Measurements from ENCODE around the gene MYCN.
"Not testable (repeated sequence)": the region's sequence is repeated elsewhere in the genome, so short reads cannot be mapped to it uniquely, and the experiment has no call there.

MYCN gene

DNA sequence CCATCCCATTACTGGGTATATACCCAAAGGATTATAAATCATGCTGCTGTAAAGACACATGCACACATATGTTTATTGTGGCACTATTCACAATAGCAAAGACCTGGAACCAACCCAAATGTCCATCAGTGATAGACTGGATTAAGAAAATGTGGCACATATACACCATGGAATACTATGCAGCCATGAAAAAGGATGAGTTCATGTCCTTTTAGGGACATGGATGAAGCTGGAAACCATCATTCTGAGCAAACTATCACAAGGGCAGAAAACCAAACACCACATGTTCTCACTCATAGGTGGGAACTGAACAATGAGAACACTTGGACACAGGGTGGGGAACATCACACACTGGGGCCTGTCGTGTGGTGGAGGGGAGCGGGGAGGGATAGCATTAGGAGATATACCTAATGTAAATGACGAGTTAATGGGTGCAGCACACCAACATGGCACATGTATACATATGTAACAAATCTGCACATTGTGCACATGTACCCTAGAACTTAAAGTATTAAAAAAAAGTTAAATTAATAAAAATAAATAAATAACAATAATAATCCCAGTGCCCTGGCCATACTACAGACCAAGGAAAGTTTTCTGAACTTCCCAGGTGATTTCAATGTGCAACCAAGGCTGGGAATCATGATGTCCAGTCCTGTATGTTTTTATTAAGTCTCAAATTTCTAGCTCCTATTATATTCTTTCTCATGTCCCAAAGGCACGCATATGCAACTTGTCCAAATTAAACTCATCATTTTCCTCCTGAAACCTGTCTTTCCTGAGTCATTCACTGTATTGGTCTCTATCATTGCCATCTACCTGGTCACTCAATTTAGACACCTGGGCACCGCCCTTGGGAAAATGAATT is 23.0 kb downstream of the MYCN start:
- H3K14ac ChIP-seq (ENCODE audit: low read length in 2 of 2); H3K27ac ChIP-seq (ENCODE audit: low read length, poor library complexity, severe bottlenecking); H3K23ac ChIP-seq (ENCODE audit: low read length in 2 of 2); H4K8ac ChIP-seq (ENCODE audit: low read length); H3K9me3 ChIP-seq (ENCODE audit: control insufficient read depth, low read length); H2BK15ac ChIP-seq (ENCODE audit: low read depth, poor library complexity, severe bottlenecking); H2BK120ac ChIP-seq (ENCODE audit: low read depth, low read length); H2BK5ac ChIP-seq (ENCODE audit: low read depth, low read length, poor library complexity, severe bottlenecking); H3K4me2 ChIP-seq (ENCODE audit: low read length, poor library complexity, severe bottlenecking); H3K79me1 ChIP-seq (replicated peaks; ENCODE audit: low read length, poor library complexity, severe bottlenecking); H3K4me3 ChIP-seq (ENCODE audit: insufficient read depth in 1 of 2, low read depth in 1 of 2, low read length in 2 of 2); H3K4me1 ChIP-seq (ENCODE audit: control insufficient read depth, insufficient read depth, low read depth, low read length); H2BK12ac ChIP-seq (ENCODE audit: low read length in 2 of 2); H3K27me3 ChIP-seq (ENCODE audit: control insufficient read depth in 1 of 2, insufficient read depth in 1 of 2, low read length in 2 of 2); H4K91ac ChIP-seq (ENCODE audit: low read length); DNase-seq; H3K18ac ChIP-seq (ENCODE audit: low read depth in 1 of 2, low read length in 2 of 2); H2AK5ac ChIP-seq (ENCODE audit: low read length, severe bottlenecking); H3K9ac ChIP-seq (ENCODE audit: low read length); H3K4ac ChIP-seq (ENCODE audit: low read depth in 1 of 2, low read length in 2 of 2); H2AFZ ChIP-seq (ENCODE audit: low read depth, low read length); H3K36me3 ChIP-seq (ENCODE audit: control insufficient read depth in 1 of 2, insufficient read depth in 2 of 2, low read depth in 1 of 2, low read length in 2 of 2): not testable (repeated sequence)
- WGBS, result 95% methylated on average over 2 of the region's 5 CpGs

DNA sequence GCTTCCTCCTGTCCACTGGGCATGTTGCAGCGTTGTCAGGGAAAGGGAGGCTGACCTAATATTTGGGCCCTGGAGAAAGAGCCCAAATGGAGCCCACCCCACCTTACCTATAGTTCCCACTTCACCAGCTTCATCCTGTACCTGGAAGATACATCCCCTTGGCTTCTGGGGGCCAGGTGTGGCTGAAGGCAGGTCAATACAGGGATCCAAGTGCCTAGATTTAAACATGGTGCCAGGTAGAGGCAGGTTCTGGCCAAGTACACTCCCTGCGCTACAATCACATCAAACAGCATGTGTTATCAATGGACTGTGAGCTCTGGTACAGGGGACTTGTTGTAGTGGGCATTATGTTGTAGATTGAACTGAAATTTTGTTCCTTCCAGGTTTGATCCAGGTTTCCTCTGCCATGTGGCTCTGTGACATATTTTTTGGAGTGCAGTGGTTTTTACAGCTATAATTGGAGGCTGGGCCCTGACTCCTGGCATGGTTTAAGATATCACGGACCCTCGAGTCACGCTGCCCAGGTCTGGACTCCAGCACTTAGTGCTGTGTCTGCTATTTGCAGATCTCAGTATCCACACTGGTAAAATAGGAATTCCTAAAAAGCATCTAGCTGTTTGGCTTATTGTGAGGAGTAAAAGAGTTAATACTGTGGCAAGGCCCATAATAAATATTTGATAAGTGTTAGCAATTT is 23.8 kb downstream of the MYCN start:
- no peak overlapping the region for H3K4me2 ChIP-seq (ENCODE audit: low read length, poor library complexity, severe bottlenecking)
- H2BK5ac ChIP-seq (ENCODE audit: low read depth, low read length, poor library complexity, severe bottlenecking), result no peak overlapping the region
- H3K9me3 ChIP-seq (ENCODE audit: control insufficient read depth, low read length), result no peaks in the 10 kb centered on the region
- H3K23ac ChIP-seq (ENCODE audit: low read length in 2 of 2), result no peak overlapping the region
- no peaks in the 10 kb centered on the region for H3K27me3 ChIP-seq (ENCODE audit: control insufficient read depth in 1 of 2, insufficient read depth in 1 of 2, low read length in 2 of 2)
- no peak overlapping the region for H2AK5ac ChIP-seq (ENCODE audit: low read length, severe bottlenecking)
- no peak overlapping the region for H2BK12ac ChIP-seq (ENCODE audit: low read length in 2 of 2)
- no peak overlapping the region for H3K27ac ChIP-seq (ENCODE audit: low read length, poor library complexity, severe bottlenecking)
- H2BK120ac ChIP-seq (ENCODE audit: low read depth, low read length), result no peak overlapping the region
- no peaks in the 10 kb centered on the region for H3K79me1 ChIP-seq (replicated peaks; ENCODE audit: low read length, poor library complexity, severe bottlenecking)
- no peaks in the 10 kb centered on the region for H3K4me1 ChIP-seq (ENCODE audit: control insufficient read depth, insufficient read depth, low read depth, low read length)
- no peak overlapping the region for H3K4me3 ChIP-seq (ENCODE audit: insufficient read depth in 1 of 2, low read depth in 1 of 2, low read length in 2 of 2)
- H2AFZ ChIP-seq (ENCODE audit: low read depth, low read length), result no peak overlapping the region
- no peaks in the 10 kb centered on the region for H3K36me3 ChIP-seq (ENCODE audit: control insufficient read depth in 1 of 2, insufficient read depth in 2 of 2, low read depth in 1 of 2, low read length in 2 of 2)
- H4K91ac ChIP-seq (ENCODE audit: low read length), result no peak overlapping the region
- H4K8ac ChIP-seq (ENCODE audit: low read length), result no peak overlapping the region
- no peak overlapping the region for H3K14ac ChIP-seq (ENCODE audit: low read length in 2 of 2)
- no peak overlapping the region for H3K9ac ChIP-seq (ENCODE audit: low read length)
- no peak overlapping the region for H3K18ac ChIP-seq (ENCODE audit: low read depth in 1 of 2, low read length in 2 of 2)
- no peak overlapping the region for H2BK15ac ChIP-seq (ENCODE audit: low read depth, poor library complexity, severe bottlenecking)
- no peak for DNase-seq
- H3K4ac ChIP-seq (ENCODE audit: low read depth in 1 of 2, low read length in 2 of 2), result no peak overlapping the region
- WGBS, result 97% methylated on average over 4 of the region's 5 CpGs

DNA sequence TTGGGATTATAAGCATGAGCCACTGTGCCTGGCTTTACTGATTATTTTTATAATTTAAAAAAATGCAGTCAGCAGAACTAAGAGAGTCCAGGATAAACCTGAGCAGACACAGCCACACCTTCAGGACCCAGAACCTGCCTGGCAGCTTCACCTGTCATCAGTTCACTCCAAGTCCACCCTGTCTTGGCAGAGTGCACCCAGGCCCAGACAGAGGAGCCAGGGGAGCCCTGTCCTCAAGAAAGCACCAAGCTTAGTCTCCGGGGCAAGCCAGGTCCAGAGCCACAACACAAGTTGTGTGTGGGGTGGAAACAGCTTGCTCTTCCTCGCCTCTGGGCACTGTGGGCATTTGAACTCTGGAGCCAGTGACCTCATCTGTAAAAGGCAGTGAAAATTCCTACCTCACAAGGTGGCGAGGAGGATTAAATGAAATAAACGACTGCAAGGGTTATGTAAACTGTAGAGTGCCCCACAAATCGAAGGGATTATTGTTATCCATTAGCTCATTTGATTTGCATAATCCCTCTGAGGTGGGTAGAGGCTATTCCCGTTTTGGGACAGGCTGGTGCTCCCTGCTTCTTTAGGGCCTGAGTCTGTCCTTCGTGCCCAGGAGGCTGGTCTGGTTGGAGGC is 24.7 kb downstream of the MYCN start:
- H4K8ac ChIP-seq (ENCODE audit: low read length), result no peak overlapping the region
- H3K4me2 ChIP-seq (ENCODE audit: low read length, poor library complexity, severe bottlenecking), result no peak overlapping the region
- no peak overlapping the region for H3K4me3 ChIP-seq (ENCODE audit: insufficient read depth in 1 of 2, low read depth in 1 of 2, low read length in 2 of 2)
- H2BK15ac ChIP-seq (ENCODE audit: low read depth, poor library complexity, severe bottlenecking), result no peak overlapping the region
- H2BK5ac ChIP-seq (ENCODE audit: low read depth, low read length, poor library complexity, severe bottlenecking), result no peak overlapping the region
- no peak overlapping the region for H2AFZ ChIP-seq (ENCODE audit: low read depth, low read length)
- no peak overlapping the region for H4K91ac ChIP-seq (ENCODE audit: low read length)
- H3K4me1 ChIP-seq (ENCODE audit: control insufficient read depth, insufficient read depth, low read depth, low read length), result no peaks in the 10 kb centered on the region
- no peaks in the 10 kb centered on the region for H3K9me3 ChIP-seq (ENCODE audit: control insufficient read depth, low read length)
- no peak for DNase-seq
- no peak overlapping the region for H3K23ac ChIP-seq (ENCODE audit: low read length in 2 of 2)
- 60% methylated on average over 7 of the region's 7 CpGs for WGBS
- H3K36me3 ChIP-seq (ENCODE audit: control insufficient read depth in 1 of 2, insufficient read depth in 2 of 2, low read depth in 1 of 2, low read length in 2 of 2), result no peaks in the 10 kb centered on the region
- H3K18ac ChIP-seq (ENCODE audit: low read depth in 1 of 2, low read length in 2 of 2), result no peak overlapping the region
- H3K79me1 ChIP-seq (replicated peaks; ENCODE audit: low read length, poor library complexity, severe bottlenecking), result no peaks in the 10 kb centered on the region
- H2BK120ac ChIP-seq (ENCODE audit: low read depth, low read length), result no peak overlapping the region
- no peaks in the 10 kb centered on the region for H3K27me3 ChIP-seq (ENCODE audit: control insufficient read depth in 1 of 2, insufficient read depth in 1 of 2, low read length in 2 of 2)
- no peak overlapping the region for H2AK5ac ChIP-seq (ENCODE audit: low read length, severe bottlenecking)
- no peak overlapping the region for H3K27ac ChIP-seq (ENCODE audit: low read length, poor library complexity, severe bottlenecking)
- no peak overlapping the region for H3K4ac ChIP-seq (ENCODE audit: low read depth in 1 of 2, low read length in 2 of 2)
- no peak overlapping the region for H3K14ac ChIP-seq (ENCODE audit: low read length in 2 of 2)
- no peak overlapping the region for H3K9ac ChIP-seq (ENCODE audit: low read length)
- H2BK12ac ChIP-seq (ENCODE audit: low read length in 2 of 2), result no peak overlapping the region

DNA sequence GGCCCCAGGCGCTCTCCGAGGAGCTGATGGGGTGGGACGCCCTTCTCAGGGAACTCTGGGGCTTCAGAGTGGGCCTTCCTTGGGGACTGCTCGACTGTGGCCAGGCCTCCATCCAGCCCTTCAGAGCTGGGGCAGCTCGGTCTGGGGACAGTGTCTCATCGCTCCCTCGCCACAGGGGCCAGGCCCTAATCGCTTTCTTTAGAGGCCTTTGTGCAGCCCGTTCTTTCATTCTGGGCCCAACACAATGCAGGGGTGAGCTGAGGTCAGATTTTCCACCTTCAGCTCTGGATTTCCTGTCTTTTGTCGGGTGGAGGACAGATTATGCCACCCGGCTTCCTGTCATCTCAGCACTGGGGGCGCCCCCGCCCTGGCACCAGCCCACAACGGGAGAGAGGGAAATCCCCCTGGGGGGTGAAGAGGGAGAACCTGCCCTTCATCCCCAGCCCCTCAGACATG is 25.2 kb downstream of the MYCN start:
- no peaks in the 10 kb centered on the region for H3K9me3 ChIP-seq (ENCODE audit: control insufficient read depth, low read length)
- no peak overlapping the region for H2BK5ac ChIP-seq (ENCODE audit: low read depth, low read length, poor library complexity, severe bottlenecking)
- no peak overlapping the region for H2BK12ac ChIP-seq (ENCODE audit: low read length in 2 of 2)
- no peak overlapping the region for H2BK15ac ChIP-seq (ENCODE audit: low read depth, poor library complexity, severe bottlenecking)
- H3K27me3 ChIP-seq (ENCODE audit: control insufficient read depth in 1 of 2, insufficient read depth in 1 of 2, low read length in 2 of 2), result no peaks in the 10 kb centered on the region
- H3K23ac ChIP-seq (ENCODE audit: low read length in 2 of 2), result no peak overlapping the region
- no peak for DNase-seq
- H3K4me2 ChIP-seq (ENCODE audit: low read length, poor library complexity, severe bottlenecking), result no peak overlapping the region
- H2AFZ ChIP-seq (ENCODE audit: low read depth, low read length), result no peak overlapping the region
- no peak overlapping the region for H3K4me3 ChIP-seq (ENCODE audit: insufficient read depth in 1 of 2, low read depth in 1 of 2, low read length in 2 of 2)
- H3K18ac ChIP-seq (ENCODE audit: low read depth in 1 of 2, low read length in 2 of 2), result no peak overlapping the region
- H3K4ac ChIP-seq (ENCODE audit: low read depth in 1 of 2, low read length in 2 of 2), result no peak overlapping the region
- no peak overlapping the region for H2BK120ac ChIP-seq (ENCODE audit: low read depth, low read length)
- no peak overlapping the region for H3K14ac ChIP-seq (ENCODE audit: low read length in 2 of 2)
- WGBS, result 80% methylated on average over 14 of the region's 14 CpGs
- no peak overlapping the region for H4K91ac ChIP-seq (ENCODE audit: low read length)
- no peak overlapping the region for H2AK5ac ChIP-seq (ENCODE audit: low read length, severe bottlenecking)
- H3K27ac ChIP-seq (ENCODE audit: low read length, poor library complexity, severe bottlenecking), result no peak overlapping the region
- H3K9ac ChIP-seq (ENCODE audit: low read length), result no peak overlapping the region
- H4K8ac ChIP-seq (ENCODE audit: low read length), result no peak overlapping the region
- no peaks in the 10 kb centered on the region for H3K36me3 ChIP-seq (ENCODE audit: control insufficient read depth in 1 of 2, insufficient read depth in 2 of 2, low read depth in 1 of 2, low read length in 2 of 2)
- no peaks in the 10 kb centered on the region for H3K4me1 ChIP-seq (ENCODE audit: control insufficient read depth, insufficient read depth, low read depth, low read length)
- H3K79me1 ChIP-seq (replicated peaks; ENCODE audit: low read length, poor library complexity, severe bottlenecking), result no peaks in the 10 kb centered on the region

Measured in mesenchymal stem cell (in vitro differentiated cells and primary cell).